NOMO-1 (cell line): Measurements from ENCODE around the gene SHC2.

ENCODE experiments used
- DNase-seq, 2 experiments: peaks; one replicate each; lab custom pipeline; 2025; ENCODE audit not compliant: unreplicated experiment in 2 of 2; lab: John Stamatoyannopoulos, UW

The SHC2 gene

DNA sequence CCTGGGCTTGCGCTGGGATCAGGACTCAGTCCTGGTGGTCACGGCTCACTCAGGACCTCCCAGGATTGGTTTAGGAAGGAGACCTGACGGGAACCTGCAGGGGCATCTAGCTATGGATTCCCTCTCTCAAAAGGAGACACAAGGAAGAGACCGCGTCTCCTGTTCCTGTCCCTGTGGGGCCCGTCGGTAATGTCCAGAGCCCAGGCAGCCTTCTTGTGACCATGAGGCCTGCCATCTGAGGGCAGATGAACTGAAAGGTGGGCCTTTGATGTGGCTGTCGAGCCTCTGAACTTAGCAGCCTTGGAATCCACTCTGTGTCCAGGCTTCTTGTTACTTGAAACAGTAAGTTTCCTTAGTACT, 84.7 kb downstream of the SHC2 start:
- DNase-seq: no peak

DNA sequence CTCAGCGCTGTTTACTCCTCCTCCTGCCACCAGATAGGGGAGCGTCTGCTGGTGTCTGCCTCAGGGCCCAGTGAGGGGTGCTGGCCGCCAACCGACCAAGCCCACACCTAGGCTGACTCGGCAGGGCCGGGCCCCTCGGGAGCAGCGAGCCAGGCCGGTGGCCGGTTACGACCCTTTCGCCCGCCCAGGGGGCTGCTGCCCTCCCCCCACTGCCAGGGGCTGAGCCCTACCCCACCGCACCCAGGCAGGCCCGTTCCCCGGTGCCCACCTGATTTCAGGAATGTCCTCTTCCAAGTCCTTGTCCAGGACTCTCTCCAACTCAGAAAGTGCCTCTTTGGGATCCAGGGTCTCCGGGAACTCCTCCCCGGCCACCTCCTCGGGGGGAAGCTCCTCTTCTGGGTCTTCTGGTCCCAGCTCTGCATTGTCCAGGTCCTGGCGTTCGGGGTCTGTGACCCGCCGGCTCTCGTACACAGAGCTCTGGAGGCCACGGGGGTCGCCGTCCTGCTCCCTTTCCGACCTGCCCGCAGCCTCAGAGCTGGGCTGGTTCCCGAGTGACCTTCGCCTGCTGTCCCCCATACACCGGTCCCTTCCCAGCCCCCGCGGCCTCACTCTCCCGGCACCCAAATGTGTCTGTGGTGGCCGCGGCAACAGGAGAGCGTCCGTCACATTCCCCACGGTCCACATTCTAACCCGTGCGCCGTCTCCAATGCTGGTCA, 85.3 kb downstream of the SHC2 start:
- no peak for DNase-seq

DNA sequence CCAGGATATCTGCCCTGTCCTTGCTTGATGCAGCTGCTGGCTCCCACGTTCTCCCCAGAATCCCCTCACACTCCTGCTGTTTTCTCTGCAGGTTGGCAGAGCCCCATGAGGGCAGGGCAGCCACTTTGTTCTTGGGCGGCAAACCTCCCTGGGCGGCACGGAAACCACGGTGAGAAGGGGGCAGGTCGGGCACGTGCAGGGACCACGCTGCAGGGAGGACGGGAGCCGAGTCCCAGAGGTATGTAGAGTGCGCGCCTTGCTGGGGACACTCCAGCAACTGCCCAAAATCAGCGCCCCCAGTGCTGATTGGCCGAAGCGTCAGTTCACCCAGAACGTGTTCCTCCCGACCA, 86.0 kb downstream of the SHC2 start:
- DNase-seq: no peak

DNA sequence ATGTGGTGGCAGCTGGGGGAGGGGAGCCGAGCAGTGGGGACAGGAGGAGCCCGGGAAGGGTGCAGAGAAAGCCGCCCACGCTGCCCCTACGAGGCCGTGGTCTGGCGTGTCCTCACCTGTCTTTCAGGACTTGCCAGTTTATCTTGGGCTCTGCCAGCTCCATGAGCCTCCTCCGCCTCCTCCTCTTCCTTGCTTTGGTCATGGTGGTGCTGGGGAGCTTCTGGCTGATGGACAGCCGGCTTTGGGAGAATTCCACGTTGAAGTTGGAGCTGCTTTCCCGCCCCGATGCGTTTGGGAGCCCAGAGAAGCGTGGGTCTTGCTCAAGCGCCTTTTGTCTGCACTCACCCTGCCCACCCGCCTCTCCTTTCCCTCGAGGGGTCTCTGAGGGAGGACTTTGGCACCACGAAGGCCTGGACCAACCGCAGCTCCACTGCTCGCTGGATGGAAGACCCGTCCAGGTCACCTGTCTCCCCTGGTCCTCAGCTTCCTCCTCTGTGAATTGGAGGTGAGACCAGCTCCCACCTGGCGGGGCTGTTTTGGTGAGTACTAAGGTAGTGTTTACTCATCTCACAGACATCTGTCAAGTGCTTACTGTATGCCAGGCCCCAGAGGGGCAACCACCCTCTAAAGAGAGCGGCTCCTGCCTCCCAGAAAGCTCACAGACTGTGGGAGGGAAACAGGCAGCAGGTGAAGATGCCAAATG, 86.5 kb downstream of the SHC2 start:
- DNase-seq: no peak

DNA sequence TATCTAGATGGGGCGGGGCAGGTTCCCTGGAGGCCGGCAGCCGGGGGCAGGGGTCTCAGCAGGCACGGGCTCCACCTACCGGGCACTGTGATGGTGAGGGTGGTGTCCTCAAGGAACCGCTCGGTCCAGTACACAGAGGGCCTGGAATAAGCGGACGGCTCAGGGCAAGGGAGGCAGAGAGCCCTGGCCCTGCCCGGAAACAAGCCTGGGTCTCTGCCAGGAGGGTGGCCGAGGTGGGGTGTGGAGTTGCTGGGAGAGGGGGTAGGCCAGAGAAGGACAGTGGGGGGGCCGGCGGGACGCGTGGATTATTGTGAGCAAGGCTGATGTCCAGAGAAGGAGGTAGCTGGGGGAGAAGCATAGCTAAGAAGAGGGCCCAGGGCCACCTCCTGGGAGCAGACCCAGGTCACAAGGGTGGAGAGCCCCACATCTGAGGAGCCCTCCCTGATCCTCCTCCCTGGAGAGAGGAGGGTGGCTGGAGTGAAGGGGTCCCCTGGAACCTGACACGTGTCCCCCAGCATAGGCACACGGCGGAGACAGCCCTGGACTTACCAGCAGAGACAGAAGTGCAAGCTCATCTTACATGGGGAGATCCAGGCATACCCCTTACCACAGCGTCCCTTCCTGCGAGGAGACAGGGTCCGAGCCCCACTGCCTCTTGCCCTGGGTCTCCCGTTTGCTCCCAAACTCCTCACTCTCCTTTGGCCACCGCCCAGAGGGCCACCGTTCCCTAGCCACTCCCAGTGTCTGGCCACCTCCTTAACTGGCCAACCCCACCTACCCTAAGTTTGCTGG, 87.2 kb downstream of the SHC2 start:
- DNase-seq: no peak

DNA sequence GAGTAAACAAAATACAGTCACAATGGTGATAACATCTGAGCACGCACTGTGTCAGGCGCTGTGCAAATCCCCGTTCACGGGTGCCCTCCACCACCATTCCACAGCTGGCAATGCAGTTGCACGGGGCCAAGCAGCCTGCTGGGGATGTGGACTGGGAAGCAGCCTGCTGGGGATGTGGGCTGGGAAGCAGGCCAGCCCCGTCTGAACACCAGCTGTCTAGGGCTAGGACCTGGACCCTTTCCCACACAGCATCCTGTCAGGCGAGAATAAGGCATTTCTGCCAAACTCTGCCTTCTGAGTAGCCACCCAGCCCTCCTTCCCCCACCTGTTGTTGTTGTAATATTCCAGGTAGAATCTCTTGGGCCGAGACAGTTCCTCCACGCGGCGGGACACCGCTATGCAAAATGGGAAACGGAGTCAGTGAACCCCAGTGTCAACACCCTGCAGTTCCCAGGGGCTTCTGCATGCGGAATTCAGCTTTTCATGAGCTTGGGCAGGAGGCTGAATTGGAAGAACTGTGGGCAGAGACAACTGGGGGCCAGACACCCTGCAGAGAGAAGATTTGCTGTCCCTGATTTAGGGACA, 88.4 kb downstream of the SHC2 start:
- no peak for DNase-seq

DNA sequence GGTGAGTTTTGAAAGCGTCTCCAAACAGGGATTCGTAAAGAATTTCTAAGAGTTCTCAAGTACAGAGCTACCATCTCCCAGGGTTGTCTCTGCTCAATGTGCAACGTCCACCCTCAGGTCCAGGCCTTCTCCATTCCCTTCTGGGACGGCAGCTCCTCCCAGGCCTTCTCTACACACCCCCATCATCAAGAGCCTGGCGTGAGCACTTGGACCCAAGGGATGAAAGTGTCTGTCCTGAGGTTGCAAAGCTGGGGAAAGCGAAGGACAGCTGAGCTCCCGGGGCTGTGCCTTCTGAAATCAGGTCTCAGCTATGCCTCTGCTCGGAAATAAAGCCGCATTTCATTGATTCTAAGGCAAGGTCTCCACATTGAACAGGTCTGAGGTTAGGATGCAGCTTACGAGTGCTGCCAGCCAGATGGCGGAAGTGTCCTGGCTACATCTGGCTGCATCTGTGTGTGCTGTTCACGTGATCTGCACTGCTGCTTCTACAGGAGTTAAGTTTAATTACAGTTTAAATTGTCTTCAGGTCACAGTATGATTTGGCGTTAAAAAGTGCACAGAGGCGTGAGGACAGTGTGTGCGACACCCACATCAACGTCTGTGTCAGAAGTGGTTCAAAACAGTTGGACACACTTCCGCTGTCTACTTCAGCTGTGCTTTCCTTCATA, 89.2 kb downstream of the SHC2 start:
- no peak for DNase-seq

DNA sequence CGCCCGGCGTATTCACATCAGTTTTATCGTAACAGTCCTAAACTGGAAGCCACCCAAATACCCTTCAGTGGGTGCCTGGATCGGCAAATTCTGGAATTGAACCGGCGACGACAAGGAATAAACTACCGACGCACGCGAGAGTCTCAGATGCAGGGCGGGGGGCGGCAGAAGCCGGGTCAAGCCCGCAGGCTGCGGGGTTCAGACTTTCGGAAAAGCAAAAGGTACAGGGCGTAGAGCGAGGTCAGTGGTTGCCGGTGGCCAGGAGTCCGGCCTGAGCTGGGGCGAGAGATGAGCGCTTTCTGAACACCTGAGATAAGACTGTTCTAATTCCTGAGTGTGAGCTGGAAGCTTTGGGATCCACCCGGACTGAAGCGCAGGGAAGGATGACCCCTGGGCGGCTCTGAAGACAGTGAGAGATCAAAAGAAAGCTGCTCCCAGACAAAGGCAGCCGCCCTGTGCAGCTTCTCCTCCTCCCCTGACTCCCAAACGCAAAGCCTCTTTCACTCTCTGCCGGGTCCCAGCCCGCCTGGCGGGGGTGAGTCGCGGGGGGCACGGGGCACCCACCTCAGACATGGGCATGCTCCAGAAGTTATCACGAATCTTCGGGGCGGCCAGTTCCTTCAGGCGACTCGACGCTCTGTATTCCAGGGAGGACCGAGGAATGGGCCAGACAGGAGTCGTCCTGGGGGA, 90.0 kb downstream of the SHC2 start:
- no peak for DNase-seq

DNA sequence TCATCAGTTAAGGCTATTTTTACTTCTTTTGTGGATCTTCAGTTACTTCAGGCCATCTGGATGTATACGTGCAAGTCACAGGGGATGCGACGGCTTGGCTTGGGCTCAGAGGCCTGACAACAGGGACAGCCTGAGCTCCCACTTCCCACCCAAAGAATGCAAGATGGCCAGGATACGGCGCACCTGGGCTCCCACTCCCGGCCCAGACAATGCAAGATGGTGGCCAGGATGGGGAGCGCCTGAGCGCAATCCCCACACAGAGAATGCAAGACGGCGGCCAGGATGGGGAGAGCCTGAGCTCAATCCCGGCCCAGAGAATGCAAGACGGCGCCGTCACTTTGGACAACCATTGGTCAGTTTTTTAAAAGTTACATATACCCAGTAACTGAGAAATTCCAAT, 91.0 kb downstream of the SHC2 start:
- no peak for DNase-seq

DNA sequence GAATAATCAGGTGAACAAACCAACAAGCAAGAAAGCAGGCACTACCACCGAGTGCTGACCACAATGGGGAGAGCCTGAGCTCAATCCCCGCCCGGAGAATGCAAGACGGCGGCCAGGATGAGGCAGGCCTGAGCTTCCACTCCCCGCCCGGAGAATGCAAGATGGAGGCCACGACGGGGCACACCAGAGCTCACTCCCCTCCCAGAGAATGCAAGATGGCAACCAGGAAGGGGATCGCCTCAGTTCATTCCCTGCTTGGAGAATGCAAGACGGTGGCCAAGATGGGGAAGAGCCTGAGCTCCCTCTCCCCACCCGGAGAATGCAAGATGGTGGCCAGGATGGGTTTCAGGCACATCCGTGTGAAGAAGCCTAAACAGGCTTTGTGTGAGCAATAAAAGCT, 91.6 kb downstream of the SHC2 start:
- no peak for DNase-seq

DNA sequence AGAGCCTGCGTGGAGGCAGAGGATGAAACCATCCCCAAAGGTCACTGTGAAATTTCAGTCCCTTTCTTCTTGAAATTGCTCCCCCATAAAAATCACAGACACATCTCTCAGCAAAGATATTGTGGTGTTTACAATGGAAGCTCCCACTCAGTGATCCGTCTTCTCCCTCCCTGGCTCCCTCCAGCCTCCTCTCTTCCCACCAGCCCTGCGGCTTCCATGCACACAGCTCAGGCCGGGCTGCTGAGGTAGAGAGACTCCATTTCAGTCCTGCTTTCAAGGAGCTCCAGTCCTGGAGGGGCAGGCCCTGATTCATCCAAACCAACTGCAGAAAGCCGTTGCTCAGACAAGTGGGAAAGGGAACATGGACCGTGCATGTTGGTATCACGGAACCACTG, 92.2 kb downstream of the SHC2 start:
- DNase-seq: no peak

DNA sequence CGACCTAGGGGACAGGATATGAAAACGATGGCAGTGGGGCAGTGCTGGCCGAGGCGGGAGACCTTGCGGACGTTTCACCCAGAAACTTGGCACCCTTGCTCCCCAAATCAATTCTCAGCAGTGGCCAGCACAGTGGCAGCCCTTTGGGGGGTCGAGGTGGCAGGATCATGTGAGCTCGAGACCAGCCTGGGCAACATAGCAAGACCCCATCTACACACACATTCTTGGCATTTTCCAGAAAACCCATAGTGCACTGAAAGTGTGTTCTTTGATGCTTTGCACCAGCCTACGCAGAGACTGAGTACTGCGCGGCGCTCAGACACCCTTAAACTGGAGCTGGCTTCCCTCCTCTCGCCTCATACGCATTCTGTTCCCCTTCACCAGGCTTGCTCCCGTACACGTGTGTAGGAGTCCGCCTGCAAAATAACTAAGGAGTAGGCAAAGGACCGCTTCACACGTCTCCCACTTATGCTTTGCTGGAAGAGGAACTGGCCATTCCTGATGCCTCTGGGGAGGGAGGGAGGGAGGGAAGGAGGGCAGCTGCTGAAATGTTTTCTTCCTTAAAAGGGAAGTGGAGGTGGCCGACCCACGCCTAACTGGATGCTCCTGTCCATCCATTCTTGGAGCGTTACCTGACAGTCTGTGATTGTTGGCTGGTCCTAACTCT, 92.7 kb downstream of the SHC2 start:
- DNase-seq: no peak

DNA sequence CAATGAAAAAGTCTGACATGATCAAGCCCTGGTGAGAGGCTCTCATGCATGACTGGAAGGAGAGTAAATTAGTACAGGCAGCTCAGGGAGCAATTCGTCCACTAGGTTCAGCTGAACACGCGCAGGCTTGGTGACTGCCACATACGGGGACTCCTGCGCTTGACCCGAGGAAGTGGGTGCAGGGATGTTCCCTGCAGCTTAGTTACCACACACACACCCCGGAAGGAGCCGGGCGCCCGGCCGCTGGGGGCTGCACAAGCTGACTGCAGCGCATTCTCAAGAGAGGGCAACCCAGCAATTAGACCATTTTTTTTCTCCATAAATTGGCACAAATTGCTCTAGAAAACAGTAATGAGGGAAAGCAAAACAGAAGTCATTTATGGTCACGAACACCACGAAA, 93.3 kb downstream of the SHC2 start:
- DNase-seq: no peak

DNA sequence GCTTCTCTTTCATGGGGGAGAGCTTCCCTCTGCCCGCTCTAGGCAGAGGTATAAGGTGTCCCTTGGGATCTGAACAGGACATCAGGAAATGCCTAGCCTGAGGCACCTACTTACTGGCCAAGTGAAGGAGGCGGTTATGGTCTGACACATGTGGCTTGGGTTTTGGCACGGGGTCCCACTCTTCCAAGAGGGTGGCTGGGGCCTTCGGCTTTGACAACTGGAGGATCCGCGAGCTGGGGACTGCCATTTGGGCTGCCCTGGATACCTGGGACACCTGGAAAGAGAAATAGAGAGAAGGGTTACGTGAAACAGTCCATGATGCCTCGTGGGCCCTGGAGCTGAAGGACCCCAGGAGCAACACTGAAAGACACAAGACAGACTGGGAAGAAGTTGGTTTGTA, 93.9 kb downstream of the SHC2 start:
- DNase-seq: no peak
